HG03442 (cell line): ENCODE results near the gene ARFGEF3.
"Not testable (repeated sequence)": the region's sequence is repeated elsewhere in the genome, so short reads cannot be mapped to it uniquely, and the experiment has no call there.

Source experiments
- ATAC-seq: cut with Tn5 transposase; IDR thresholded peaks from one replicate; pipeline ENCODE4 v1.9.1; 2021; ENCODE audit warnings: mild to moderate bottlenecking, moderate library complexity; ENCODE audit not compliant: unreplicated experiment

ARFGEF3 gene

DNA sequence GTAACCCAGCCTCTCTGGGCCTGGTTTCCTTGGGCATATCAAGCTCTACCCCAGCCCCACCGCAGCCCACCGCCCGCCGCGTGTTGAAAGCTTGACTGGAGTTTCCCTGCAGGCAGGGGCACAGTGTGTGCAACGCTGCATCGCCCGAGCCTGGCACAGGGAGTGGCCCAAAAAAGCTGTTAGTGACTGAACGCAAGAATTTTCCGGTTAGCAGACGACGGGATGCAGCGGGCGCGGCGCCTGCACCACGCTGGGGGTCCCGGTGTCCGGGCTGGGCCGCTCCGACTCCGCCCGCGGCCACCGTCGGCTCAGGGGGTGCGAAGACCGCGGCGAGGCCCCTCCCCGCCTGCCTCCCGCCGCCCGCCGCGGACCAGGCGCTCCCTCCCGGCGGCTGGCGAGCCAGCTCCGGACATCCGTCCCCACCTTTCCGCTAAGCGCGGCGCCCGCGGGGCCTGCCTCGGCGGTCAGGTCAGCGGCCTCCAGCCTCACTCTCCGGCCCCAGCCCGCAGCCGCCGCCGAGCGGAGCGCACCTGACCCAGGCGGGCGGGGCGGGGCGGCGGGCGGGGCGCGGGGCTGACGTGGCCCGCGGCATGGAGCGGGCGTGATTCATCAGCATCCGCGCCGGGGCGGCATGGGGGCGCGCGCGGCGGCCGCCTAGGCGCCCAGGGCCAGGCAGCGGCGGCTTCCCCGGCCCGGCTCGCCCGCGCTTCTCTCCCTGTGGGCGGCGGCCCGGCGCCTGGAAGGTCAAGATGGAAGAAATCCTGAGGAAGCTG lies at the start of gene ARFGEF3:
ARFGEF3 (plus strand) TSS at position 602 of the 773 bp plus-strand sequence; CDS start at position 750, 148 bp downstream.
- peak; percentile 80 for ATAC-seq

GRCh38 chr6:138113588-138114210 lies 48.0 kb upstream of the ARFGEF3 start:
- ATAC-seq = no peak

GRCh38 chr6:138115201-138115600 lies 46.5 kb upstream of the ARFGEF3 start:
- ATAC-seq = no peak

DNA sequence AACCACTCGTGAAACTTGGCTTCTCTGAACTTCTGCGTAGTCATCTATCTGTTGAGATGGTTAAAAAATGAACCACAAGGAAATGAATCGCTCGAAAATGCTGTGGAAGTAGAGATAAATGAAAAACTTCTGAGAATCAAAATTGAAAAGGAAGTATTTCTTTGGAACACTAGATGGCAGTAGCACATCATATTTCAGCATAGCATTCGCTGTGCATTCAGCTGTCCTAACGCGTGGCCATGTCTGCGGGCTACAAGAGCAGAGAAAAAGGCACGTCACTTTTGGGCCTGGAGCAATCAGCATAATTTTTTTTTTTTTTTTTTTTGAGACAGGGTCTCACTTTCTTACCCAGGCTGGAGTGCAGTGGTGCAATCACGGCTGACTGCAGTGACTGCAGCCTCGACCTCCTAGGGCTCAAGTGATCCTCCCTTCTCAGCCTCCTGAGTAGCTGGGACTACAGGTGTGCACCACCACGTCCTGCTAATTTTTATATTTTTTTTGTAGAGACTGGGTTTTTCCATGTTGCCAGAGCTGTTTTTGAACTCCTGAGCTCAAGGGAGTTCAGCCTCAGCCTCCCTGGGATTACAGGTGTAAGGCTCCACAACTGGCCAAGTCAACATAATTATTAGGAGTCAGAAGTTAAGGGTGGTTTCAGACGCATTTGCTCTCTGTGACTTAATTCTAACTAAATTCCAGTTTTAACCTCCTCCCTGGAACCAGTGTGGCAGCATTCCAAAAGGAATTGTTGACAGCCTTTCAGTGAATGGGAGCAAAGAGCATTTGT lies 45.7 kb upstream of the ARFGEF3 start:
- peak; percentile 74 for ATAC-seq

DNA sequence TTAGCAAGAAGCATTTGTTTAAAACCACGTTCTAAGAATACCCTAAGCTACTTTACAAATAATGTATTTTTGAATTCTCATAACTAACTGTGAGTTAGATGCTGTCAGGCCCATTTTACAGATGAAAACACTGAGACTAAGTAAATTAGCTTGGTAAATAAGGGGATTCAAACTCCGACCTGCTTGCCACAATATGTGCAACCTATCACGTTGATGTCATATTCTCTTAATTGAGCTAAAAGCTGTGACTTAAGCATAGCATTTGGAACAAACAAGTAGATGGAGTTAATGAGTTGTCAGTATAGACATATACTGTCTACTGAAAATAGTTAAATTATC lies 45.1 kb upstream of the ARFGEF3 start:
- no peak for ATAC-seq

GRCh38 chr6:138117376-138117914 lies 44.3 kb upstream of the ARFGEF3 start:
- no peak for ATAC-seq

GRCh38 chr6:138119229-138119628 lies 42.5 kb upstream of the ARFGEF3 start:
- ATAC-seq = not testable (repeated sequence)

DNA sequence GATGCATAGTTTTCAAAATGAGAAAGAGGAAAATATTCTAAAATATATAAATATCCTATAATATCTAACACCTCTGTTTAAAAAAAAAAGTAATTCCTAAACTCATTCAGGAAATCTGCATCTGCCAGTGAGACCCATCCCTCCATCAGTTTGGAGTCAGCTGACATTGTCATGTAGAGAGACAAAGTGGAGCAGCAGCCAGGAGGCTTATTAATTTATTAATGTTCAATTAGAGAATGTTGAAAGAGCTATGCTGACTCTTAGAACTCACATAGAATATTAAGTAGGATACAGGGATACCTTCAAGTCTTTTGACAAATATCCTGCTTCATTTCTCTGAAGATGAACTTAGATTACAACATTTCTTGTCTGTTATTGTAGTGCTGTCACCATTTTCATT lies 41.8 kb upstream of the ARFGEF3 start:
- no peak for ATAC-seq

- no peak for ATAC-seq
These were observed 37.6 kb upstream of the ARFGEF3 start for GRCh38 chr6:138124096-138124495.

DNA sequence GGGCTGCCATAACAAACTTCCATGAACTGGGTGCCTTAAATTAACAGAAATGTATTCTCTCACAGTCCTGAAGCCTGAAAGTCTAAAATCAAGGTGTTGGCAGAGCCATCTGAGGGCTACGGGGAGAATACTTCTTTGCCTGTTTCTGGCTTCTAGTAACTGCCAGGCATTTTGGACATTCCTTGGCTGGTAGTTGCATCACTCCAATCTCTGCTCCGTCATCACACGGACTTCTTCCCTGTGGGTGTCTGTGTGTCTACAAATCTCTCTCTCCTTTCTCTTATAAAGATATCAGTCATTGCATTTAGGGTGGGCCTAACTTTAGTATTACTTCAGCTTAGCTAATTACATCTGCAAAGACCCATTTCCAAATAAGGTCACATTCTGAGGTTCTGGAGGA lies 33.6 kb upstream of the ARFGEF3 start:
- ATAC-seq = no peak

DNA sequence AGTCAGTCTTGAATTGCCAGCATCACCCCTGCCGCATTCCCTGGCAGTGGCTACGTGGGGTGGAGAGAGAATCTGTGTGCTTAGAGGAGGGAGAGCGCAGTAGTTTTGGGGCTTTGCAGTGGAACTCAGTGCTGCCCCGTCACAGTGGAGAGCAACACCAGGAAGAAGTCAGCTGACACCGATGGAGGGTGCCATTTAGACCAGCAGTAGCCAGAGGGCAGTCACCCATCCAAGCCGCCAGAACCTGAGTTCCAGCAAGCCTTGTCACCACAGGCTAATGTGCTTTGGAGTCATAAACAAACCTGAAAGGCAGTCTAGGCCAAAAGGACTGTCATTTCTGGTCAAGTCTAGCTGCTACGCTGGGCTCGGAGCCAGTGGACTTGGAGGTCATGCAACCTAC lies 32.5 kb upstream of the ARFGEF3 start:
- ATAC-seq = no peak

GRCh38 chr6:138142806-138143205 lies 18.9 kb upstream of the ARFGEF3 start:
- ATAC-seq = no peak

DNA sequence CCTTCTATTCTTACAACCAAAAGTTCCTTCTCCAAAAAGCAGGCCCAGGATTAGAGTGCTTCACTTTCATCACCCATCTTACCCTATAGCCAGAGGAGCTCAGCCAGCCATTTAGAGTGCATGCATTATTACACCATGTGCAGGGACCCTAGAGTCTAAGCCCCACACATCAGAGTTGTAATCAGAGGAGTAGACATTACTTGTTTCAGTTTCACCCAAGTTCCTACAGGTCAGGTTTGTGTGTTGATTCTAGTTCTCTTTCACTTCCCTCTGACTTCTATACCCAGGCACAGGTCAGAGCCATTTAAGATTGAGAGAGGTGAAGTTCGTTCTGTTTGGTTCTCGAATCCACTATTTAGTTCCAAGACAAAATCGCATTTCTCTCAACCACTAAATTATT lies 16.3 kb upstream of the ARFGEF3 start:
- ATAC-seq = no peak

- ATAC-seq = no peak
These were observed 15.2 kb upstream of the ARFGEF3 start for GRCh38 chr6:138146544-138146943.

DNA sequence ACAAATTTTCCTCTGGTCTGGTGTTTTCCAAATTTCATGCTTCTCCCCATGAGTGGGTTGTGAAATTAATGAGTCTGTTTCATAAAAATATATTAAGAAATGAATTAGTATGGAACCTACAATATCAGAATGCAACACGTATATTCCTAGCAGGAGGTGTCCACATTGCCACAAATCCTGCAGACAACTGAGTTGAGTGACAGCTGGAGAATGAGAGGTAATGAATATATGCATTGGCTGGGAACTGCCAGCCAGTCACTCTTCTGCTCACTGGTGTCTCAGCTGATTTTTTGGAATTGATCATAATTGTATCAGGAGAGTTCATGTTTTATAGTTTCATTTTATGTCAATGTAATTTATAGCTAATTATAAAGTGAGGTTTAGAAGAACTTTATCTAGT lies 6.3 kb upstream of the ARFGEF3 start:
- ATAC-seq = no peak

DNA sequence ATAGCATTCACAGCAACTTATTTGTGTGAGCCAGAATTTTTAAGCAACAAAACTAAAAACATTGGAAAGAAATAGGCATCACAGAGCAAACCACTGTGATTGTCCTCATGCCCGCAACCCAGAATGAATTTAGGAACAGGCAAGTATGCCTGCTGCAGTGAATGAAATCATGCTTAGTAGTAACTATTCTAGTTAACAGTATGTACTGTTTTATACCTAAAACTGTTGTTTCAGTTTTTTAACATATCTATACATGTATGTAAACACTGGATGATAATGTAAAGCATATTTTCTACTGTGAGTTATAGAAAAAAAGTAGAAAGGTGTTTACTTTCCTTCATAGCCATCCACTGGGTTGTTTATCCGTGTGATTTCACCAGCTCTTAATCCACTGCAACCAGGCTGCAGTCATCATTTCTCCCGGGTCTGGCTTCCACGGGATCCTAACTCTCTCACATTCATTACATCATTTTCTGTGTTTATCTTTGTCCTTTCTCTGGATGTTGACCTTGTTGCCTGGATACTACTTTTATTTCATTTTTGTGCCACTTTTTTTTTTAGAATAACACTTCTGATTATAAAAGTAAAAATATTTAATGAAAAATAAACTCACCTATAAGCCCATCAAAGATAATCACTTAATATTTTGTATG lies 3.6 kb upstream of the ARFGEF3 start:
- ATAC-seq = no peak

GRCh38 chr6:138159246-138159645 lies 2.5 kb upstream of the ARFGEF3 start:
- no peak for ATAC-seq

GRCh38 chr6:138160329-138161087 lies 1.2 kb upstream of the ARFGEF3 start:
- ATAC-seq = no peak

DNA sequence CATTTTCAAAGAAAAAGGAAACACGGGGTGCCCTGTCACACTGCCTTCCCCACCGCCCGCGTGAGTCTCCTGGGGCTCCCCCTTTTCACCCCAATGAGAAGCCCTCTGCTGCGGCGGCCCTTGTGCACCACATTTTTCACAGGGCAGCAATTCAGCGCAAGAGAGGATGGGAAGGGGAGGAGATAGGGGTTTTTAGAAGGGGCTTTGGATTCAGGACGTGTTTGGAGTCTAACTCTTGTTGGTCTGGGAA lies 726 bp upstream of the ARFGEF3 start:
- ATAC-seq = no peak

DNA sequence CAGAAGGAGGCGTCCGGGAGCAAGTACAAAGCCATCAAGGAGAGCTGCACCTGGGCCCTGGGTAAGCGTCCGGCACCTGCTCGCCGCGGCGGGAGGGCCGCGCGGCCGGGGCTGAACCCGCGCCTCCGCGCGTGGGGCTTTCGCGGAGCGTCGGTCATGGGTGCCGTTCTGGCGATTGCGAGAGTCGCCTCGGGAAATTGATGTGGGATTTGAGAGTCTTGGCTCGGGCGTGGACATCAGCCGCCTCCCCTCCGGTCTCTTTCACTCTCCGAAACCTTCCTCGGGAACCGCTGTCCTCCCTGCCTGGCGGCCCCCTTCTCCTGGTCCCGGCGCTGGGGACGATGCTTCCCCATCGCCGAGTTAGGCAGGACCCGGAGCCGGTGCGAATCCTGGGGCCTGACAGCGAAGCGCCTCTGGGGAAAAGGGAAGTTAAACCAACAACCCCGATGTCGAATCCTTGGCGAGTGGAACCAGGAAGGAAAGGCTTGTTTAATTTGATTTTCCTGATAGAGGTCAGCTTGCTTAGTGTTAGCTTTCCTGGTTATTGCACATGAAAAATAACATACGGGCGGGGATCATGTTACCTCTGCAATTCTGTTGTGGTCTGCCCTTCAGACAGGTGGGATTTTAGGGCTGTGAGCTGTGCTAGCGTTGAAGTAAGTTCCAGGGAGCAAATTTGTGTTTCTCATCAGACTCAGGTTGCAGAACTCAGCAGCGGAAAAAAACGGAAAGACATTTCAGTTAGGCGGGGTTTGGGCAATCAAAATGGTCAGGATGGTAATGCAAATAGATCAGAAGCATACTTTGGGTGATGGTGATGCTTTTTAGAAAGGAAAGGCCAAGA lies 594 bp downstream of the ARFGEF3 start:
- ATAC-seq = peak; percentile 27
